ENCODE results near the gene TOMM40L.

TOMM40L gene

DNA sequence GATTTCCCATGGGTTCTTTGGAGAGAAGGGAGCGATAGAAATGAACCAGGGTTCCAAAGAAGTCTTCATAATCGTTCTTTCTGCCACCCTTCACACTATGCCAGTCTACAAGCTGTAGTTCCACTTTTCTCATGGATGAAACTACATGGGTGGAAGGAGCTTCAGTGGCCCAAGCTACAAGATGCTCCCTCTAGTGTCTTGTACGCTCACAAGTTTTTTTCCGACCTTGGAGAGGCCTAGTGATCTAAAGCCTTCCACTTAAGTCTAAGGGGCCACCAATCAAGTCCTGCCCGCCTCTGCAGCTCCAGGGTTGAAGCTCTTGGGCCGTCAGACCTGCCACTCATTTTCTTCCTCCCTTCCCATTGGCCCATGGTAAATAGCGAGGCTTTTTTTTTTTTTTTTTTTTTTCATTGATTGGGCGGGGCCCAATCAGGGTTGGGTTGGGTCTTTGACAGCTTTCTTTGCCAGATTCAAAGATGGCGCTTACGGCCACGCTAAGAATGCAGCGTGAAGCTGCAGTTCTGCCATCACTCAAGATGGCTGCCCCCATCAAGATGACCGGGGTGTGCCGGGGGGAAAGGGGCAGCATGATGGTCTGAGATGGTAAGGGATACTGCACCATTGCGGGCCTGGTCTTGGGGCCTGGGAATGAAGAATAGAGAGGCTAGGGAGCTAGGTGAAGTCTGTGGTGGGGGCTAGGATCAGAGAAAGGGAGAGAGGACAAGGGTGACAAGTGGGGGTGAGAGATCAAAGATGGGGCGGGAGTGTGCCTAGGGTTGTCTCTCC lies at the start of gene TOMM40L:
TSS of gene TOMM40L (plus strand) at position 527 of the 786 bp plus-strand sequence. CDS start 430 bp downstream, outside the sequence.
- peak within 1 kb of the TSS; percentile 91 to 95 for H3K4me3 ChIP-seq (ENCODE audit: low read depth in 1 of 2, low read length in 2 of 2)

DNA sequence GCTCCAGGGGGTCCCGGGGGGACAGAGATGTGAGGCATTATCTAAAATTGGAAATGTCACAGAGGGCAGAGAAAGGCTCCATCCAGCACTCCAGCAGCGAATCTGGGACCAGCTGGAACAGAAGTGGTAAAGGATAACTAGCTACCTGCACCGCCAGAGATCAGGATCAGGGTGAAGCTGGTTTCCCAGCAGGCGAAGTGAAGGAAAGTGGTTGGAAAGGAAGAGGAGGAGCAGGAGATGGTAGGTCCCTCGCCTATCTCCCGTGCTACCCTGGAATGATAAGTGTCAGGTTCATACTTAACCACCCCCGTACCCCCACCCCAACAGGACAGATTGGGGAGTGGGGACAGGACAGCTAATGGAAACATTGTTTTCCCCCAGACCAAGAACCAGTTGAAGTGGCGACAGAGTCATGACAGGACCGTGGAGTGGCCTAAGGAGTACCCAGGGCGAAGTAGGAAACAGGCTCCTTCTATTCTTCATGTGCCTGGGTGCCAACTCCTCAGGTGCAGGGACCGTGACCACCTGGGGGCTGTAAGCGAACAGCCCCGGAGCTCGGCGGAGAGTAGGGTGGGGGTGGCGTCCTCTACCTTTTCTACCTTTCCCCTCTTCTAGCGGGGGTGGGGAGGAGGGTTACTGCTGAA lies 49.3 kb upstream of the TOMM40L start:
- Histone ChIP-seq H3K4me3 (ENCODE audit: low read depth in 1 of 2, low read length in 2 of 2) (peak overlapping the region; percentile 90 to 95), H3K9me3 (ENCODE audit: low read length) (no peaks in the 10 kb centered on the region), H3K9ac (ENCODE audit: low read length) (peak overlapping the region; percentile 74), H3K27me3 (ENCODE audit: control insufficient read depth in 1 of 2, insufficient read depth in 2 of 2, low read length in 2 of 2) (no peaks in the 10 kb centered on the region), H3K27ac (ENCODE audit: low read depth, low read length) (peak overlapping the region; percentile 84), H3K4me1 (ENCODE audit: insufficient read depth, low read length) (peaks cover 32% of the 10 kb centered on the region), H3K36me3 (ENCODE audit: insufficient read depth, low read length) (peaks cover 35% of the 10 kb centered on the region)

More for the DNA sequence above, at the start of gene TOMM40L:
- H3K36me3 ChIP-seq (ENCODE audit: insufficient read depth, low read length), result peaks cover 21% of the 10 kb centered on the region
- peak within 1 kb of the TSS; percentile 84 for H3K27ac ChIP-seq (ENCODE audit: low read depth, low read length)
- peaks cover 23% of the 10 kb centered on the region for H3K4me1 ChIP-seq (ENCODE audit: insufficient read depth, low read length)
- H3K9ac ChIP-seq (ENCODE audit: low read length), result peak within 1 kb of the TSS; percentile 75
- H3K9me3 ChIP-seq (ENCODE audit: low read length), result no peaks in the 10 kb centered on the region
- no peaks in the 10 kb centered on the region for H3K27me3 ChIP-seq (ENCODE audit: control insufficient read depth in 1 of 2, insufficient read depth in 2 of 2, low read length in 2 of 2)

DNA sequence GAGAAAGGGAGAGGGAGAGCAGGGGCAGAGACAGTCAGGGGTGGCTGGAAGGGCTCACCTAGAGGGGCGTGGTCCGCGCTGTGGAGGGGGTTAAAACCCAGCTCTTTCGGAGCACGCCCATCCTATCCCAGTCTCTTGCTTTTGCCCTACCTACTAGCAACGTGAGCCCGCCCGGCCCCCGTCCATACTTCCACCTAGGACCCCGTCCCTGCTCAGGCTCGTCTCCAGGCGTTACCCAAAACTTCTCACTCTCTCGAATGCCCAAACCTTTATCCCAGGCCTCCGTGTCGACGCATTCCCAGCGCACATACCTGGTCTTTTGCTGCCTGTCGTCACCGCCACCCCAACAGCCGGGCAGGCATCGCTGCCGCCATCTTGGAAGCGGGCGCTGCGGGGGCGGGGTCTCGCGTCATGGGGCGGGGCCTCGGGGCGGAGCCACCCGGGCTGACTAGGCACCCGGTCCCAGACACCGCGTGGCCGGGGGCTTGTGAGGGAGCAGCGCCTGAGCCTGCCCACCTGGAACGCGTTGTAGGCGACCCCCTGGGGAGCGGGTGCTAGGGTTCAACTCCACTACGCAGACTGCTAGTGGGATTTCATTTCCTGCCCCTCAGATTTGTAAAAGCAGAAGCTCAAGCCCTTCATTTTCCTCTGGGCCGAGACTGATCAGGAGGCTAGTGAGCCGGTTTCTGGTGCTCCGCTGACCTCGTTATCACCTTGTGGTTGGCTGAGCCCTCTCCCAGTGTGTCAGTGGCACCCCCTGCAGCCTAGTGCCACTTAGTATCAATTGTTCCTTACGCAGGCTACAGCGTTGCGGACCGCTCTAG lies 48.5 kb upstream of the TOMM40L start, which contains the start of gene B4GALT3:
TSS of gene B4GALT3 (minus strand) at position 396 of the 824 bp plus-strand sequence. CDS start 1,447 bp downstream, outside the sequence.
- H3K27ac ChIP-seq (ENCODE audit: low read depth, low read length), result peak within 1 kb of the TSS; percentile 84

DNA sequence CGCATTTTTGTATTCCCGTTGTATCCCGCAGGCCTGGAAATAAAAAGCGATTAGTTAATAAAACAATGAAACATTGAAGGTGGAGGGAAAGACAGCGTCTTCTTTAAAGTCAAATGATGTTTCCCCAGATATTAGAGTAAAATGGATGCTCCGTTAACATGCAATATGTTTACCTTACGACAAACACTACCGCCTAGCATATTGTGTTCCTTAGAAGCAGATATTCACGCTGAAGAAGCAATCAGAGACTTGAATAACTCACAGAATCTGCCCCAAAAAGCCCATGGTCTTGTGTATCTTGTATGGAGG lies 48.0 kb upstream of the TOMM40L start:
- Histone ChIP-seq H3K36me3 (ENCODE audit: insufficient read depth, low read length) (peaks cover 25% of the 10 kb centered on the region), H3K27me3 (ENCODE audit: control insufficient read depth in 1 of 2, insufficient read depth in 2 of 2, low read length in 2 of 2) (no peaks in the 10 kb centered on the region), H3K4me3 (ENCODE audit: low read depth in 1 of 2, low read length in 2 of 2) (peak overlapping the region; percentile 90 to 95), H3K27ac (ENCODE audit: low read depth, low read length) (peak overlapping the region; percentile 84), H3K9me3 (ENCODE audit: low read length) (no peaks in the 10 kb centered on the region), H3K4me1 (ENCODE audit: insufficient read depth, low read length) (peaks cover 26% of the 10 kb centered on the region), H3K9ac (ENCODE audit: low read length) (peak overlapping the region; percentile 74)

More for the DNA sequence above, 48.5 kb upstream of the TOMM40L start, which contains the start of gene B4GALT3:
- Histone ChIP-seq H3K4me3 (ENCODE audit: low read depth in 1 of 2, low read length in 2 of 2) (peak within 1 kb of the TSS; percentile 90 to 95), H3K9ac (ENCODE audit: low read length) (peak within 1 kb of the TSS; percentile 74), H3K9me3 (ENCODE audit: low read length) (no peaks in the 10 kb centered on the region), H3K27me3 (ENCODE audit: control insufficient read depth in 1 of 2, insufficient read depth in 2 of 2, low read length in 2 of 2) (no peaks in the 10 kb centered on the region), H3K36me3 (ENCODE audit: insufficient read depth, low read length) (peaks cover 28% of the 10 kb centered on the region), H3K4me1 (ENCODE audit: insufficient read depth, low read length) (peaks cover 32% of the 10 kb centered on the region)

DNA sequence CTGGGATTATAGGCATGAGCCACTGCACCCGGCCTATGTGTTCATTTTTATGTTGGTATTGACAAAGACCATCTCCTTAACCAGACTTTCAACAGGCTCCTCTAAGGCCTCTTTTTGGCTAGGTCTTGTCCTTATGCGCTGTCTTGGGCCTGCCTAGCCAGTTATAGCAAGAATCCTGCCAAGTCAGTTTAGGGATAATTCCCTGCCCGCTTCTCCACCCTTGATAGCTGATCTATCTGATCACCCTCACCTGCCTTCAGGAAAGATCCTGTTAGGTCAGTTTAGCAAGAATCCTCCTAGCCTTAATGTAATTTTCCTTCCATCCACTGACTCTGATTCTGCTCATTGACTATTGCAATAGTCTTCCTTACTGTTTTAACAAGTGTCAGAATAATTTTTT lies 46.2 kb upstream of the TOMM40L start:
- Histone ChIP-seq H3K4me1 (ENCODE audit: insufficient read depth, low read length) (peaks cover 21% of the 10 kb centered on the region), H3K27ac (ENCODE audit: low read depth, low read length) (no peak overlapping the region), H3K9ac (ENCODE audit: low read length) (no peak overlapping the region), H3K27me3 (ENCODE audit: control insufficient read depth in 1 of 2, insufficient read depth in 2 of 2, low read length in 2 of 2) (no peaks in the 10 kb centered on the region), H3K9me3 (ENCODE audit: low read length) (no peaks in the 10 kb centered on the region), H3K36me3 (ENCODE audit: insufficient read depth, low read length) (peaks cover 10% of the 10 kb centered on the region), H3K4me3 (ENCODE audit: low read depth in 1 of 2, low read length in 2 of 2) (no peak overlapping the region)

DNA sequence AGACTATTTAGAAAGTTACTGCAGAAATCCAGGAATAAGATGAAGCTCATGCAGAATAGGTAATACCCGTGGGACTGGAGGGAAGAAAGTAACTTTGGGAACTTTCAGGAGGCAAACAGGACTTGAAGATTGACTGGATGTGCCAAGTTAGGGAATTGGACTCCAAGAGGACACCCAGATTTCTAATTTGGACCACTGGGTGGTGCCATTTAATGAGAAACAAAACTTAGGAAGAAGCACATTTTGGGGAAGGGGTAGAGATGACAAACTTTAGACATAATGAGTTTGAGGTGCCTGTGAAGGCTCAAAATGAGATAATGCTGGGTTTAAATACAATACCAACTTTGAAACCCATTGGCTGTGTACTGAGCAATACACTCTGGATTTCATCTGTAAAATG lies 45.2 kb upstream of the TOMM40L start:
- Histone ChIP-seq H3K9me3 (ENCODE audit: low read length) (no peaks in the 10 kb centered on the region), H3K9ac (ENCODE audit: low read length) (no peak overlapping the region), H3K4me3 (ENCODE audit: low read depth in 1 of 2, low read length in 2 of 2) (no peak overlapping the region), H3K36me3 (ENCODE audit: insufficient read depth, low read length) (peaks cover 2% of the 10 kb centered on the region), H3K27ac (ENCODE audit: low read depth, low read length) (no peak overlapping the region), H3K27me3 (ENCODE audit: control insufficient read depth in 1 of 2, insufficient read depth in 2 of 2, low read length in 2 of 2) (no peaks in the 10 kb centered on the region), H3K4me1 (ENCODE audit: insufficient read depth, low read length) (peaks cover 18% of the 10 kb centered on the region)

DNA sequence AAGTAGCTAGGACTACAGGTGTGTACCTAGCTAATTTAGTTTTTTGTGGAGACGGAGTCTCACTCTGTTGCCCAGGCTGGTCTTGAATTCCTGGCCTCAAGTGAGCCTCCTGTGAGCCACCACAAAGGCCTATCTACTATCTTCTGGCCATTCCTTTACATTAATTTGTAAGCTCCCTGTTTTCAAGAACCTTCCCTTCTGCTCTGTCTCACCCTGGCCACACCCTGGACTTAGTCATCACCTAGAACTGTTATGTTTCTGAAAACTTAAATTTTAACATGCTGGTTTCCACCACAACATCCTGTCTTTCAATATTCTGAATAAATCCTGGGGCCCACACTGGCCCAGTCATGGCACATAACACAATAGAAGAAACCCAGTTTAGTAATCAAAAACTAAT lies 43.6 kb upstream of the TOMM40L start:
- Histone ChIP-seq H3K4me1 (ENCODE audit: insufficient read depth, low read length) (peaks cover 6% of the 10 kb centered on the region), H3K9me3 (ENCODE audit: low read length) (no peaks in the 10 kb centered on the region), H3K36me3 (ENCODE audit: insufficient read depth, low read length) (no peaks in the 10 kb centered on the region), H3K9ac (ENCODE audit: low read length) (no peak overlapping the region), H3K27ac (ENCODE audit: low read depth, low read length) (no peak overlapping the region), H3K27me3 (ENCODE audit: control insufficient read depth in 1 of 2, insufficient read depth in 2 of 2, low read length in 2 of 2) (no peaks in the 10 kb centered on the region), H3K4me3 (ENCODE audit: low read depth in 1 of 2, low read length in 2 of 2) (no peak overlapping the region)

DNA sequence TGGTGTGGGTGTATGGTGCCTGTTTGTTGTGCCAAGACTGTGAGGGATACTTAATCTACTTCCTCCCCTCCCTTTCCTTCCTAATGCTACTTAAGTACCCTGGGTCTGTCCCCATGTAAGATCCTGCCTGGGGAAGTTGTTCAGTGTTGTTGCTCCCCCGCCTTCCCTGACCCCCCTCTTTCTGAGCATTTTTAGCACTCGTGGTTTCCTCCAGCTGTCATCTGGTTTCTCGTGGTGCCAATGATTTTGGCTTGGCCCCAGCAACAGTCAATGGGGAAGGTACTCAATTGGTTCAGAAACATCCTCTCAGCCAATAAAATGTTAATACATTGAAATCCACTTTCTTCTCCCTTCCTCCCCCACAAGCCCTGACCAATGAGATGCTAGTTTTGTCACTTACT lies 40.6 kb upstream of the TOMM40L start:
- Histone ChIP-seq H3K9me3 (ENCODE audit: low read length) (no peaks in the 10 kb centered on the region), H3K4me3 (ENCODE audit: low read depth in 1 of 2, low read length in 2 of 2) (no peak overlapping the region), H3K36me3 (ENCODE audit: insufficient read depth, low read length) (no peaks in the 10 kb centered on the region), H3K27me3 (ENCODE audit: control insufficient read depth in 1 of 2, insufficient read depth in 2 of 2, low read length in 2 of 2) (no peaks in the 10 kb centered on the region), H3K9ac (ENCODE audit: low read length) (no peak overlapping the region), H3K27ac (ENCODE audit: low read depth, low read length) (no peak overlapping the region), H3K4me1 (ENCODE audit: insufficient read depth, low read length) (no peaks in the 10 kb centered on the region)

DNA sequence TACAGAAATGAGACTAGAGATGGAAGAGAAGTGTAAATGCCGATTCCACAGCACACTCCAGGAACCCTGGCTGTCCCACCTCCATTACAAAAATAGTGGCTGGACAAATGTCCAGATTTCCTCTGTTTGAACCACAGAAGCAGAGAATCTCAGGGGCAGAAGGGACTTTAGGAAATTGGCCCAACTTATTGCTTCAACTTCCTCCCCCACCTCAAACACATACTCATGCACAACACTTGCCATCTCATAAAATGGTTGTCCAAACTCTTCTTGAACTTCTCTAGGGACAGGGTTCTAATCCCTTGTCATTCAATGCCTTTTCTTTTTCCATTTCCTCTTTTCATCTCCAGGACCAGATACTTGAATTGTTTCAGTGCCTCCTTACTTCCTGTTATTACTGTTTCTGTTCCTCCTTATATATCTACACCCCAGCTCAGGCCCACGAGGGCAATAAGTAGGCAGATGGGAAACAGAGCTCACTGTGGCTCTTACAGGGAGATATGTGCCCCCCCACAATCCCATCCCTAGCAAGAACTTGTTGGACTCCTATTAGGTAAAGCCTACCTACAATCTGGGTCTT lies 40.0 kb upstream of the TOMM40L start:
- H3K27me3 ChIP-seq (ENCODE audit: control insufficient read depth in 1 of 2, insufficient read depth in 2 of 2, low read length in 2 of 2), result no peaks in the 10 kb centered on the region
- no peak overlapping the region for H3K4me3 ChIP-seq (ENCODE audit: low read depth in 1 of 2, low read length in 2 of 2)
- no peak overlapping the region for H3K9ac ChIP-seq (ENCODE audit: low read length)
- H3K9me3 ChIP-seq (ENCODE audit: low read length), result no peaks in the 10 kb centered on the region
- peak overlapping the region; percentile 25 for H3K27ac ChIP-seq (ENCODE audit: low read depth, low read length)
- H3K4me1 ChIP-seq (ENCODE audit: insufficient read depth, low read length), result no peaks in the 10 kb centered on the region
- H3K36me3 ChIP-seq (ENCODE audit: insufficient read depth, low read length), result no peaks in the 10 kb centered on the region

DNA sequence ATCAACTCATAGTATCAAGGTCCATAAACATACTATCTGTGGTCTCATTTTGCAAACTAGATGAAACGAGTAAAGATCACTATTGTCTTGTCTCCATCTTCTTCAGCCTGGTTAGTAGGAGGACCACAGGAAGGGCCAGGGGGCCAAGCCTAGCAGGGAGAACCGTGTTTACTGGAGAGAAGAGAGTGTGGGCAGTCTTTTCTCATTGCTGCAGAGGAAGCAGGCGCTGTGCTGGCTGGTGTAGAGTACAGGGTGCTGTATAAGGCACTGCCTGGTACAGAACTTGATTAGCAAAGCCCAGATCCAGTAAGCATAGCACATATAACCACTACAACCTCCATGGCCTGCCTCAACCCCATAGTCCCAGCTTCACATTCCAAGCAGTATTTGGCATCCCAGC lies 38.5 kb upstream of the TOMM40L start:
- no peaks in the 10 kb centered on the region for H3K4me1 ChIP-seq (ENCODE audit: insufficient read depth, low read length)
- H3K9me3 ChIP-seq (ENCODE audit: low read length), result no peaks in the 10 kb centered on the region
- no peaks in the 10 kb centered on the region for H3K36me3 ChIP-seq (ENCODE audit: insufficient read depth, low read length)
- no peak overlapping the region for H3K4me3 ChIP-seq (ENCODE audit: low read depth in 1 of 2, low read length in 2 of 2)
- no peak overlapping the region for H3K27ac ChIP-seq (ENCODE audit: low read depth, low read length)
- H3K9ac ChIP-seq (ENCODE audit: low read length), result no peak overlapping the region
- no peaks in the 10 kb centered on the region for H3K27me3 ChIP-seq (ENCODE audit: control insufficient read depth in 1 of 2, insufficient read depth in 2 of 2, low read length in 2 of 2)

DNA sequence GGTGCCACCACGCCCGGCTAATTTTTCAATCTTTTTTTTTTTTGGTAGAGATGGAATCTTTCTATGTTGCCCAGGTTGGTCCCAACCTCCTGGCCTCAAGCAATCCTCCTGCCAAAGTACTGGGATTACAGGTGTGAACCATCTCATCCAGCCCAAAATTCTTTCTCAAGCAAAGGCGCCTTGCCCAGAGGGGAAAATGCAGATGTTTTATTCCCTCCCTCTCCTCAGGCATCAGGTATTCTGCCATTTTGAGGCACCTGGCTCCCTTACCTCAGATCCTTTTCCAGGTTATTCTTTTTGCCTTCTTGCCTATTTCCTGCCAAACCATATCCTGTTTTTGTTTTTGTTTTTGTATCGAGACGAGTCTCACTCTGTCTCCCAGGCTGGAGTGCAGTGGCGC lies 37.5 kb upstream of the TOMM40L start:
- Histone ChIP-seq H3K9me3 (ENCODE audit: low read length) (no peaks in the 10 kb centered on the region), H3K27me3 (ENCODE audit: control insufficient read depth in 1 of 2, insufficient read depth in 2 of 2, low read length in 2 of 2) (no peaks in the 10 kb centered on the region), H3K4me3 (ENCODE audit: low read depth in 1 of 2, low read length in 2 of 2) (no peak overlapping the region), H3K27ac (ENCODE audit: low read depth, low read length) (no peak overlapping the region), H3K36me3 (ENCODE audit: insufficient read depth, low read length) (no peaks in the 10 kb centered on the region), H3K4me1 (ENCODE audit: insufficient read depth, low read length) (peaks cover 5% of the 10 kb centered on the region), H3K9ac (ENCODE audit: low read length) (no peak overlapping the region)

Data from muscle layer of colon (tissue), 2 donors.